Measurements from ENCODE around the gene TECR.

Gene TECR

DNA sequence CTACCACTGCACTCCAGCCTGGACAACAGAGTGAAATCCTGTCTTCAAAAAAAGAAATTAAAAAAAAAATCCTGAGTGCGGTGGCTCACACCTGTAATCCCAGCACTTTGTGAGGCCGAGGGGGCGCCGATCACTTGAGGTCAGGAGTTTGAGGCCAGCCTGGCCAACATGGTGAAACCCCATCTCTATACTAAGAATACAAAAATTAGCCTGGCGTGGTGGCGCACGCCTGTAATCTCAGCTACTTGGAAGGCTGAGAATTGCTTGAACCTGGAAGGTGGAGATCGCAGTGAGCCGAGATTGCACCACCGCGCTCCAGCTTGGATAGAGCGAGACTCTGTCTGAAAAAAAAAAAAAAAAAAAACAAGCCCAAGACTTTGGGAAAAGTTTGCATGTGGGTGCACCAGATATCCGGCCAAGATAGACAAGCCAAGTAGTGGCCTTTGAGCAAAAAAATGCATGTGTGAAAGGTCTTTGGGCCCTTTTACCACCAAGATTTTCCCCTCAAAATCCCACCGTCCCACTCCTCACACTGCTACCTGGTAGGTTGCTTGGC, 16.9 kb upstream of the TECR start:
- Histone ChIP-seq H3K9me3 (ENCODE audit: insufficient read depth, low read length) (no peaks in the 10 kb centered on the region), H3K27ac (ENCODE audit: low read depth, low read length) (no peak overlapping the region), H3K9ac (ENCODE audit: low read length) (no peak overlapping the region), H3K36me3 (ENCODE audit: low read length) (no peaks in the 10 kb centered on the region), H2AFZ (ENCODE audit: low read depth, low read length, severe bottlenecking) (no peak overlapping the region), H4K20me1 (ENCODE audit: low read depth, low read length) (0 out of 2 replicates have a peak, but pooled peaks cover 6% of the 10 kb centered on the region), H3K9me2 (replicated peaks; ENCODE audit: insufficient read depth, low read length) (no peaks in the 10 kb centered on the region), H3K4me3 (ENCODE audit: insufficient read depth, low read length, poor library complexity, severe bottlenecking) (no peak overlapping the region), H3K27me3 (ENCODE audit: low read length) (no peaks in the 10 kb centered on the region), H3K79me2 (ENCODE audit: insufficient read depth, low read length) (peaks cover 18% of the 10 kb centered on the region), H3F3A (ENCODE audit: insufficient read depth) (peaks cover 15% of the 10 kb centered on the region; the same call in 1 of the 2 replicates), H3K4me2 (ENCODE audit: low read depth, low read length, poor library complexity, severe bottlenecking) (no peak overlapping the region)
- TF ChIP-seq EZH2phosphoT487 (conservative IDR thresholded peaks at IDR 0.05; ENCODE audit: low read length) = no peak
- TF ChIP-seq, protein P1, sequence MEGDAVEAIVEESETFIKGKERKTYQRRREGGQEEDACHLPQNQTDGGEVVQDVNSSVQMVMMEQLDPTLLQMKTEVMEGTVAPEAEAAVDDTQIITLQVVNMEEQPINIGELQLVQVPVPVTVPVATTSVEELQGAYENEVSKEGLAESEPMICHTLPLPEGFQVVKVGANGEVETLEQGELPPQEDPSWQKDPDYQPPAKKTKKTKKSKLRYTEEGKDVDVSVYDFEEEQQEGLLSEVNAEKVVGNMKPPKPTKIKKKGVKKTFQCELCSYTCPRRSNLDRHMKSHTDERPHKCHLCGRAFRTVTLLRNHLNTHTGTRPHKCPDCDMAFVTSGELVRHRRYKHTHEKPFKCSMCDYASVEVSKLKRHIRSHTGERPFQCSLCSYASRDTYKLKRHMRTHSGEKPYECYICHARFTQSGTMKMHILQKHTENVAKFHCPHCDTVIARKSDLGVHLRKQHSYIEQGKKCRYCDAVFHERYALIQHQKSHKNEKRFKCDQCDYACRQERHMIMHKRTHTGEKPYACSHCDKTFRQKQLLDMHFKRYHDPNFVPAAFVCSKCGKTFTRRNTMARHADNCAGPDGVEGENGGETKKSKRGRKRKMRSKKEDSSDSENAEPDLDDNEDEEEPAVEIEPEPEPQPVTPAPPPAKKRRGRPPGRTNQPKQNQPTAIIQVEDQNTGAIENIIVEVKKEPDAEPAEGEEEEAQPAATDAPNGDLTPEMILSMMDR (IDR thresholded peaks at IDR 0.05; ENCODE audit: insufficient read depth, low read length, poor library complexity, severe bottlenecking) = no peak

DNA sequence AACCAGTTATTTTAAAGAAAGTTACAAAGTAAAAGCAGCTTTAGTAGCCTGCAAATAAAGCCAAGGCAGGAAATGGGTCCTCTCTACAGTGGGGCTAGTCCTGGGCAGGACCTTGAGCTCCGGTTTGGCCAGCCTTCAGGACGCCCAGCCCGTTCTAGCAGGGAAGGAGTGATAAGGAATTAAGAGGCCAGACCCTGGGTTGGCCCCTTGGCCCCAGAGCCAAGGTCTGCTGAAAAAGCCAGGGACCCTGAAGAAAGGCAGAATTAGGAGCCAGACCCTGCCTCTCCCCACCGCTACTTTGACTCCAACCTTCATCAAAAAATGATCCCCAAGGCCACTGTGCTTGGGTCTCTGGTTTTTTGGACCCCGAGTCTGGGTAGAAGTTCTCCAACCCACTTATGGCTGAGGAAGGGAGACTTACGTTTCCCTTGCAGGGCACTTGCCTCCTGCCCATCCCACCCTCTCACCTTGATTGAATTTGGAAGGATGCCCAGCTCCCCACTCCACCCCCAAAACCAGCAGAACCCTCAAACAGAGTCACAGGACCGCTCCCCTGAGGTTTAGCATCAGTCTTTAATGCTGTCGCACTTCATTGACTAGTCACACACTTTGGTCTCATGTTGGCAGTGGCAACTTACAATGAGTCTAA, 15.1 kb upstream of the TECR start:
- H2AFZ ChIP-seq (ENCODE audit: low read depth, low read length, severe bottlenecking) = no peak overlapping the region
- H3K4me2 ChIP-seq (ENCODE audit: low read depth, low read length, poor library complexity, severe bottlenecking) = no peak overlapping the region
- peaks cover 24% of the 10 kb centered on the region for H3K79me2 ChIP-seq (ENCODE audit: insufficient read depth, low read length)
- H3K9me2 ChIP-seq (replicated peaks; ENCODE audit: insufficient read depth, low read length) = no peaks in the 10 kb centered on the region
- H3K9ac ChIP-seq (ENCODE audit: low read length) = no peak overlapping the region
- no peaks in the 10 kb centered on the region for H3K9me3 ChIP-seq (ENCODE audit: insufficient read depth, low read length)
- 0 out of 2 replicates have a peak, but pooled peaks cover 6% of the 10 kb centered on the region for H4K20me1 ChIP-seq (ENCODE audit: low read depth, low read length)
- no peaks in the 10 kb centered on the region for H3K27me3 ChIP-seq (ENCODE audit: low read length)
- TF ChIP-seq EZH2phosphoT487 (conservative IDR thresholded peaks at IDR 0.05; ENCODE audit: low read length) = no peak
- TF ChIP-seq, protein P1 (IDR thresholded peaks at IDR 0.05; ENCODE audit: insufficient read depth, low read length, poor library complexity, severe bottlenecking) = no peak
- no peaks in the 10 kb centered on the region for H3K36me3 ChIP-seq (ENCODE audit: low read length)
- no peak overlapping the region for H3K27ac ChIP-seq (ENCODE audit: low read depth, low read length)
- no peak overlapping the region for H3K4me3 ChIP-seq (ENCODE audit: insufficient read depth, low read length, poor library complexity, severe bottlenecking)
- H3F3A ChIP-seq (ENCODE audit: insufficient read depth) = peaks cover 19% of the 10 kb centered on the region; the same call in 1 of the 2 replicates

DNA sequence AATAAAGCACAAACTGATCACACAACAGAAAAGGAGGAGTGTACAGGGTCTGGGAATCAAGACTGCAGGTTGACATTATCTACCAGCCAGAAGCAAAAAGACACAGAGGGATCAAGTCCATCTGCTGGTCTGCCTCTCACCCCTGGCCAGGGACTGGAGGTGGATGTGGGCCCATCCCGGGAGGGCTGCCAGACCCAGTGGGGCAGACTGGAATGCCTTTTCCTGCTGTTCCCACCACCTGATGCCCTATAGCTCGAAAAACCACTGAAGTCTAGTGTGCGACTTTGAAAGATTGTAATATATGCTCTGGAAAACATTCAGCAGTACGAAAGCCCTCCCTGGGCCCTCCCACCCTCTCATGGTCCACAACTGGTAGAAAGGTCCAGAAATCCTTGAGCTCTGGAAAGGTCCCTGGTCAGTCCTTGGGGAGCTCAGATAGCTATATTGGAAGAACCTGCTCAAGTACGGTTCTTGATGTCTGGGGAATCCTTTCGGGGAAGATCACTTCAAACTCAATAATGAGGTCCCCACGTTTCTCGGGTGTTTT, 13.8 kb upstream of the TECR start:
- Histone ChIP-seq H3K4me2 (ENCODE audit: low read depth, low read length, poor library complexity, severe bottlenecking) (no peak overlapping the region), H3K36me3 (ENCODE audit: low read length) (no peaks in the 10 kb centered on the region), H3K79me2 (ENCODE audit: insufficient read depth, low read length) (peaks cover 24% of the 10 kb centered on the region), H3F3A (ENCODE audit: insufficient read depth) (peaks cover 22% of the 10 kb centered on the region; the same call in 1 of the 2 replicates), H3K9ac (ENCODE audit: low read length) (no peak overlapping the region), H3K27ac (ENCODE audit: low read depth, low read length) (no peak overlapping the region), H3K9me2 (replicated peaks; ENCODE audit: insufficient read depth, low read length) (no peaks in the 10 kb centered on the region), H4K20me1 (ENCODE audit: low read depth, low read length) (0 out of 2 replicates have a peak, but pooled peaks cover 6% of the 10 kb centered on the region), H2AFZ (ENCODE audit: low read depth, low read length, severe bottlenecking) (no peak overlapping the region), H3K27me3 (ENCODE audit: low read length) (no peaks in the 10 kb centered on the region), H3K9me3 (ENCODE audit: insufficient read depth, low read length) (no peaks in the 10 kb centered on the region), H3K4me3 (ENCODE audit: insufficient read depth, low read length, poor library complexity, severe bottlenecking) (no peak overlapping the region)
- no peak for TF ChIP-seq EZH2phosphoT487 (conservative IDR thresholded peaks at IDR 0.05; ENCODE audit: low read length)
- TF ChIP-seq, protein P1 (IDR thresholded peaks at IDR 0.05; ENCODE audit: insufficient read depth, low read length, poor library complexity, severe bottlenecking) = no peak
